Left lung (tissue), 10 donors: ENCODE results near the gene OSBPL5. TPM values are rescaled to one million over a fixed set of nuclear protein-coding genes. Genes with fewer than 3 reads are reported as not detected.

Experiments used
- ATAC-seq: fragments of 200-7000 bp; cut with Tn5 transposase; one replicate; pipeline ENCODE4 v1.9.1; 2020; ENCODE audit warnings: moderate library complexity
- DNase-seq, 4 donors: peaks; one replicate each; pipeline ENCODE4 v3.0.0-alpha.2; 2013 to 2020
- H3K27ac ChIP-seq, 2 donors: fragments of 200-600 bp; sonication (generic) in 1 of 2; one replicate each; pipeline versions ENCODE4 v1.5.0 to v1.8.0; 2020 to 2021
- H3K27me3 ChIP-seq, 2 donors: fragments of 200-600 bp; sonication (generic) in 1 of 2; one replicate each; pipeline versions ENCODE4 v1.5.0 to v1.8.0; 2020 to 2021
- H3K36me3 ChIP-seq, 2 donors: fragments of 200-600 bp; sonication (generic) in 1 of 2; one replicate each; pipeline versions ENCODE4 v1.5.0 to v1.8.0; 2020 to 2021
- H3K4me1 ChIP-seq, 2 donors: fragments of 200-600 bp; one replicate each; pipeline ENCODE4 v1.8.0; 2021
- H3K4me3 ChIP-seq, 2 donors: fragments of 200-600 bp; sonication (generic) in 1 of 2; one replicate each; pipeline versions ENCODE4 v1.5.0 to v1.8.0; 2020 to 2021; ENCODE audit warnings: mild to moderate bottlenecking in 1 of 2
- H3K9me3 ChIP-seq, 2 donors: fragments of 200-600 bp; sonication (generic) in 1 of 2; one replicate each; pipeline versions ENCODE4 v1.5.0 to v1.8.0; 2020 to 2021
- CTCF ChIP-seq, 2 donors: fragments of 200-600 bp; sonication (generic) in 1 of 2; IDR thresholded peaks; one replicate each; pipeline versions ENCODE4 v1.5.0 to v1.8.0; 2021; ENCODE audit warnings: antibody characterized with exemption in 2 of 2
- intact Hi-C, 2 donors: fragments of 100-400 bp; cut with DNase I; formaldehyde crosslinking; loops; one replicate each; pipeline versions ENCODE4 v1.11.2 to v1.14.2; 2022
- polyA plus RNA-seq, 6 donors: library from polyadenylated mRNA; unstranded; fragments of 120-200 nt; gene quantifications; one replicate each; pipeline ENCODE4 v1.2.1, GENCODE V29; 2013; ENCODE audit not compliant: insufficient read length in 6 of 6
- total RNA-seq, 2 donors: library from RNA; stranded (reverse); fragmentation: NEBNext Ultra II Directional; extraction: Animal tissue kit (Norgen Biotek cat#: 25700); gene quantifications; one replicate each; pipeline ENCODE4 v1.2.1, GENCODE V29; 2021
- donor health status: DM: no; HTN: yes; CAD: no.
- donor health status: DM: no; HTN: no; CAD: no.

OSBPL5 gene
- total and polyA plus RNA-seq, 8 donors: 19.5 to 39.6 (median 30.4) TPM

GRCh38 chr11:3139481-3140290 is 25.4 kb downstream of the OSBPL5 start:
- TF ChIP-seq CTCF (IDR thresholded peaks at IDR 0.05): no peak
- DNase-seq (peak in 1 of 4 donors; percentile 57), ATAC-seq (no peak)
- intact Hi-C loops: no loop called here
- Histone ChIP-seq H3K36me3 (peaks cover 0 to 4% of the 10 kb centered on the region in 2 donors), H3K27ac (no peak overlapping the region), H3K4me1 (peaks cover 0 to 40% of the 10 kb centered on the region in 2 donors), H3K4me3 (no peak overlapping the region), H3K27me3 (no peaks in the 10 kb centered on the region), H3K9me3 (no peaks in the 10 kb centered on the region)

GRCh38 chr11:3139086-3139440 is 26.0 kb downstream of the OSBPL5 start:
- intact Hi-C loops: no loop called here
- H3K36me3 ChIP-seq: peaks cover 0 to 4% of the 10 kb centered on the region in 2 donors
- no peak for TF ChIP-seq CTCF (IDR thresholded peaks at IDR 0.05)
- DNase-seq: peak in 1 of 4 donors; percentile 63
- H3K4me1 ChIP-seq: peaks cover 0 to 46% of the 10 kb centered on the region in 2 donors
- no peaks in the 10 kb centered on the region for H3K9me3 ChIP-seq
- H3K27ac ChIP-seq: no peak overlapping the region
- H3K4me3 ChIP-seq: no peak overlapping the region
- no peak for ATAC-seq
- no peaks in the 10 kb centered on the region for H3K27me3 ChIP-seq

- Histone ChIP-seq H3K27ac (no peak overlapping the region), H3K4me3 (no peak overlapping the region), H3K9me3 (no peaks in the 10 kb centered on the region), H3K36me3 (peaks cover 0 to 2% of the 10 kb centered on the region in 2 donors), H3K27me3 (no peaks in the 10 kb centered on the region), H3K4me1 (peaks cover 0 to 52% of the 10 kb centered on the region in 2 donors)
- DNase-seq: peak in 1 of 4 donors; percentile 73
- ATAC-seq: no peak
- intact Hi-C loops: no loop called here
- TF ChIP-seq CTCF (IDR thresholded peaks at IDR 0.05): no peak
Measured at GRCh38 chr11:3138178-3139085, 26.7 kb downstream of the OSBPL5 start.

- TF ChIP-seq CTCF (IDR thresholded peaks at IDR 0.05): no peak
- no peak for ATAC-seq
Measured at GRCh38 chr11:3137486-3138177, 27.5 kb downstream of the OSBPL5 start.

More at GRCh38 chr11:3137486-3138177, 27.5 kb downstream of the OSBPL5 start:
- peak in 1 of 4 donors; percentile 16 for DNase-seq
- no peaks in the 10 kb centered on the region for H3K9me3 ChIP-seq
- H3K27ac ChIP-seq: no peak overlapping the region
- no peaks in the 10 kb centered on the region for H3K27me3 ChIP-seq
- H3K36me3 ChIP-seq: no peaks in the 10 kb centered on the region
- peaks cover 0 to 52% of the 10 kb centered on the region in 2 donors for H3K4me1 ChIP-seq
- H3K4me3 ChIP-seq: no peak overlapping the region
- intact Hi-C loops: no loop called here
